Transverse colon (tissue), 4 donors: ENCODE measurements around the gene SIAE. TPM values are rescaled to one million over a fixed set of nuclear protein-coding genes. Genes with fewer than 3 reads are reported as not detected.

ENCODE experiments used
- DNase-seq: peaks from one replicate; pipeline ENCODE4 v3.0.0-alpha.2; 2019
- H3K27ac ChIP-seq, 4 donors: fragments of 200-600 bp; sonication (generic); 2 replicates each; pipeline ENCODE4 v1.5.1; 2016 to 2018; ENCODE audit warnings: inconsistent platforms in 4 of 4
- H3K27me3 ChIP-seq: fragments of 200-600 bp; sonication (generic); 2 replicates; pipeline ENCODE4 v1.5.1; 2017; ENCODE audit warnings: inconsistent platforms
- H3K36me3 ChIP-seq, 4 donors: fragments of 200-600 bp; sonication (generic); 2 replicates each; pipeline ENCODE4 v1.5.1; 2017 to 2019; ENCODE audit warnings: inconsistent platforms in 4 of 4
- H3K4me1 ChIP-seq, 4 donors: fragments of 200-600 bp; sonication (generic); 2 replicates each; pipeline ENCODE4 v1.5.1; 2017 to 2020; ENCODE audit warnings: inconsistent platforms in 4 of 4
- H3K4me3 ChIP-seq, 4 donors: fragments of 200-600 bp; sonication (generic); 1 replicate in 1 of 4; 2 replicates in 3 of 4; pipeline versions ENCODE4 v1.5.1 to v1.6.1; 2017 to 2019; ENCODE audit warnings: inconsistent platforms in 4 of 4
- H3K9me3 ChIP-seq, 2 donors: fragments of 200-600 bp; sonication (generic); 2 replicates each; pipeline ENCODE4 v1.5.1; 2017 to 2019; ENCODE audit warnings: inconsistent platforms in 2 of 2
- CTCF ChIP-seq, 5 experiments: fragments of 200-600 bp in 3 of 5; fragments of 450-650 bp in 2 of 5; sonication (generic) in 3 of 5; IDR thresholded peaks; 1 replicate in 2 of 5; 2 replicates in 3 of 5; pipeline ENCODE4 v1.5.1; 2016 to 2017; ENCODE audit warnings: antibody characterized with exemption in 5 of 5, inconsistent platforms in 3 of 5, mild to moderate bottlenecking in 2 of 5, moderate library complexity in 1 of 5
- EP300 ChIP-seq: sonication (generic); formaldehyde crosslinking; IDR thresholded peaks from one replicate; pipeline ENCODE4 v1.6.1; 2017; ENCODE audit warnings: antibody characterized with exemption, low read depth
- POLR2A ChIP-seq: fragments of 450-650 bp; IDR thresholded peaks from one replicate; pipeline ENCODE4 v1.6.1; 2016; ENCODE audit warnings: antibody characterized with exemption, mild to moderate bottlenecking, moderate library complexity
- POLR2AphosphoS5 ChIP-seq, 3 donors: sonication (generic); formaldehyde crosslinking; IDR thresholded peaks; one replicate each; pipeline ENCODE4 v1.6.1; 2016; ENCODE audit warnings: antibody characterized with exemption in 3 of 3
- WGBS, 2 donors: methylation state at CpG; one replicate each; pipeline ENCODE4 v1.1.5; 2018; ENCODE audit warnings: low coverage in 1 of 2; 5-methylcytosine and 5-hydroxymethylcytosine counted together
- in situ Hi-C, 4 donors: fragments of 200-750 bp; cut with MboI; loops; one replicate each; pipeline versions ENCODE4 v1.15.0 to v1.15.1; 2017; ENCODE audit warnings: low sequenced_read_pairs in 3 of 4, low pct_ligation_motif_present in 1 of 4, low pct_unique_long_range_greater_than_20kb in 1 of 4
- intact Hi-C: fragments of 100-400 bp; cut with DNase I; formaldehyde crosslinking; loops from one replicate; pipeline ENCODE4 v1.15.1; 2023; ENCODE audit warnings: low total_unique reads
- total RNA-seq, 4 donors: library from RNA; depleted of rRNA; stranded (reverse); fragments of >200 nt; gene quantifications; one replicate each; pipeline ENCODE4 v1.1.0, GENCODE V29; 2016

Gene SIAE
- total RNA-seq, 4 donors from 2014 or later, result 38.4 to 183 (median 81.2) TPM

GRCh38 chr11:124648610-124649009, 24.9 kb downstream of the SIAE start:
- in situ Hi-C loops, result no loop called here

DNA sequence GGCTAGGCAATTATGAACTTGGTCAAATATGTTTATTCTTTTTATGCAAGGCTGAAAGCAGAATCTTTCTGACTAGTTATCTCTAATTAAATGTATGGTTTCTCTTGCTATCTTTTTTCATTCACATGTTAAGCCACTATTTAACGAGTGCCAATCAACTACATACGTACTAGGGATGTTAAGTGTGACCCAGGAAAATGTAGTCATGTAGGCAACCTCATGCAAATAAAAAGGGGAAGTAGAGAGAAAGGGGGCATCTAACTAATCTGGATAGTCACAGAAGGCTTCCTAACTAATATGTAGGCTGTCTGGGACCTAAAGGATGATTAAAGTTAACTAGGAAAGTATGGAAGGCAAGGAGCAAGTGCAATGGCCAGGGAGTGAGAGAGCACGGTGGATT, 27.4 kb downstream of the SIAE start:
- intact Hi-C loops (no loop called here), in situ Hi-C loops (no loop called here)
- WGBS, 2 donors, result 73 to 82% methylated on average over 3 of the region's 3 CpGs
- no peak for TF ChIP-seq EP300
- TF ChIP-seq POLR2A, result no peak
- no peak for TF ChIP-seq POLR2AphosphoS5 (IDR thresholded peaks at IDR 0.05)
- no peak for TF ChIP-seq CTCF (IDR thresholded peaks at IDR 0.05)
- no peak overlapping the region for H3K27ac ChIP-seq
- H3K4me3 ChIP-seq, result no peak overlapping the region
- H3K36me3 ChIP-seq, result no peaks in the 10 kb centered on the region
- DNase-seq, result no peak
- H3K9me3 ChIP-seq, result no peaks in the 10 kb centered on the region
- H3K27me3 ChIP-seq, result no peaks in the 10 kb centered on the region
- H3K4me1 ChIP-seq, result peaks cover 0 to 5% (median 2%) of the 10 kb centered on the region in 4 donors

More at GRCh38 chr11:124648610-124649009, 24.9 kb downstream of the SIAE start:
- Histone ChIP-seq H3K36me3 (peaks cover 0 to 13% (median 0%) of the 10 kb centered on the region in 4 donors), H3K9me3 (no peaks in the 10 kb centered on the region), H3K27ac (no peak overlapping the region), H3K4me3 (no peak overlapping the region), H3K4me1 (peaks cover 0 to 5% (median 2%) of the 10 kb centered on the region in 4 donors), H3K27me3 (no peaks in the 10 kb centered on the region)
- intact Hi-C loops, result no loop called here
- 76 to 82% methylated on average over 5 to 6 of the region's 6 CpGs for WGBS, 2 donors
- no peak for DNase-seq
- TF ChIP-seq POLR2A, result no peak
- TF ChIP-seq CTCF (IDR thresholded peaks at IDR 0.05), result no peak
- no peak for TF ChIP-seq EP300
- no peak for TF ChIP-seq POLR2AphosphoS5 (IDR thresholded peaks at IDR 0.05)

- H3K36me3 ChIP-seq, result peaks cover 0 to 3% (median under 1%) of the 10 kb centered on the region in 4 donors
- no peaks in the 10 kb centered on the region for H3K27me3 ChIP-seq
- 28% methylated on average over 15 to 16 of the region's 16 CpGs for WGBS, 2 donors
- H3K4me3 ChIP-seq, result no peak overlapping the region
- DNase-seq, result peak; percentile 46
- H3K4me1 ChIP-seq, result peaks cover 0 to 5% (median 2%) of the 10 kb centered on the region in 4 donors
- no peaks in the 10 kb centered on the region for H3K9me3 ChIP-seq
- in situ Hi-C loops (no loop called here), intact Hi-C loops (no loop called here)
- H3K27ac ChIP-seq, result no peak overlapping the region
- no peak for TF ChIP-seq POLR2A
- no peak for TF ChIP-seq EP300
- TF ChIP-seq POLR2AphosphoS5 (IDR thresholded peaks at IDR 0.05), result no peak
- TF ChIP-seq CTCF (IDR thresholded peaks at IDR 0.05), result peak; percentile 81 to 85 (median 82)
Measured at GRCh38 chr11:124644426-124645280, 28.9 kb downstream of the SIAE start.

- peaks cover 0 to 7% (median 2%) of the 10 kb centered on the region in 4 donors for H3K36me3 ChIP-seq
Measured at GRCh38 chr11:124643605-124644425, 29.7 kb downstream of the SIAE start.

More at GRCh38 chr11:124643605-124644425, 29.7 kb downstream of the SIAE start:
- H3K27me3 ChIP-seq, result no peaks in the 10 kb centered on the region
- in situ Hi-C loops (no loop called here), intact Hi-C loops (no loop called here)
- no peaks in the 10 kb centered on the region for H3K9me3 ChIP-seq
- 49 to 53% methylated on average over 3 of the region's 3 CpGs for WGBS, 2 donors
- no peak overlapping the region for H3K4me3 ChIP-seq
- H3K4me1 ChIP-seq, result peaks cover 0 to 5% (median 2%) of the 10 kb centered on the region in 4 donors
- TF ChIP-seq POLR2AphosphoS5 (IDR thresholded peaks at IDR 0.05) (no peak), EP300 (no peak)
- no peak overlapping the region for H3K27ac ChIP-seq
- DNase-seq, result no peak
